Left lung (tissue), 10 donors: ENCODE measurements around the gene PTGDS. TPM values are rescaled to one million over a fixed set of nuclear protein-coding genes. Genes with fewer than 3 reads are reported as not detected.

Experiments
- ATAC-seq: fragments of 200-7000 bp; cut with Tn5 transposase; one replicate; pipeline ENCODE4 v1.9.1; 2020; ENCODE audit warnings: moderate library complexity
- DNase-seq, 4 donors: peaks; one replicate each; pipeline ENCODE4 v3.0.0-alpha.2; 2013 to 2020
- H3K27ac ChIP-seq, 2 donors: fragments of 200-600 bp; sonication (generic) in 1 of 2; one replicate each; pipeline versions ENCODE4 v1.5.0 to v1.8.0; 2020 to 2021
- H3K27me3 ChIP-seq, 2 donors: fragments of 200-600 bp; sonication (generic) in 1 of 2; one replicate each; pipeline versions ENCODE4 v1.5.0 to v1.8.0; 2020 to 2021
- H3K36me3 ChIP-seq, 2 donors: fragments of 200-600 bp; sonication (generic) in 1 of 2; one replicate each; pipeline versions ENCODE4 v1.5.0 to v1.8.0; 2020 to 2021
- H3K4me1 ChIP-seq, 2 donors: fragments of 200-600 bp; one replicate each; pipeline ENCODE4 v1.8.0; 2021
- H3K4me3 ChIP-seq, 2 donors: fragments of 200-600 bp; sonication (generic) in 1 of 2; one replicate each; pipeline versions ENCODE4 v1.5.0 to v1.8.0; 2020 to 2021; ENCODE audit warnings: mild to moderate bottlenecking in 1 of 2
- H3K9me3 ChIP-seq, 2 donors: fragments of 200-600 bp; sonication (generic) in 1 of 2; one replicate each; pipeline versions ENCODE4 v1.5.0 to v1.8.0; 2020 to 2021
- intact Hi-C, 2 donors: fragments of 100-400 bp; cut with DNase I; formaldehyde crosslinking; loops; one replicate each; pipeline versions ENCODE4 v1.11.2 to v1.14.2; 2022
- polyA plus RNA-seq, 6 donors: library from polyadenylated mRNA; unstranded; fragments of 120-200 nt; gene quantifications; one replicate each; pipeline ENCODE4 v1.2.1, GENCODE V29; 2013; ENCODE audit not compliant: insufficient read length in 6 of 6
- total RNA-seq, 2 donors: library from RNA; stranded (reverse); fragmentation: NEBNext Ultra II Directional; extraction: Animal tissue kit (Norgen Biotek cat#: 25700); gene quantifications; one replicate each; pipeline ENCODE4 v1.2.1, GENCODE V29; 2021
- TF ChIP-seq, protein P1 (sequence below), 2 donors: fragments of 200-600 bp; sonication (generic) in 1 of 2; IDR thresholded peaks; one replicate each; pipeline versions ENCODE4 v1.5.0 to v1.8.0; 2021; ENCODE audit warnings: antibody characterized with exemption in 2 of 2
- donor health status: DM: no; HTN: yes; CAD: no.
- donor health status: DM: no; HTN: no; CAD: no.

Gene PTGDS
- total and polyA plus RNA-seq, 8 donors: 23.7 to 137 (median 37.7) TPM

DNA sequence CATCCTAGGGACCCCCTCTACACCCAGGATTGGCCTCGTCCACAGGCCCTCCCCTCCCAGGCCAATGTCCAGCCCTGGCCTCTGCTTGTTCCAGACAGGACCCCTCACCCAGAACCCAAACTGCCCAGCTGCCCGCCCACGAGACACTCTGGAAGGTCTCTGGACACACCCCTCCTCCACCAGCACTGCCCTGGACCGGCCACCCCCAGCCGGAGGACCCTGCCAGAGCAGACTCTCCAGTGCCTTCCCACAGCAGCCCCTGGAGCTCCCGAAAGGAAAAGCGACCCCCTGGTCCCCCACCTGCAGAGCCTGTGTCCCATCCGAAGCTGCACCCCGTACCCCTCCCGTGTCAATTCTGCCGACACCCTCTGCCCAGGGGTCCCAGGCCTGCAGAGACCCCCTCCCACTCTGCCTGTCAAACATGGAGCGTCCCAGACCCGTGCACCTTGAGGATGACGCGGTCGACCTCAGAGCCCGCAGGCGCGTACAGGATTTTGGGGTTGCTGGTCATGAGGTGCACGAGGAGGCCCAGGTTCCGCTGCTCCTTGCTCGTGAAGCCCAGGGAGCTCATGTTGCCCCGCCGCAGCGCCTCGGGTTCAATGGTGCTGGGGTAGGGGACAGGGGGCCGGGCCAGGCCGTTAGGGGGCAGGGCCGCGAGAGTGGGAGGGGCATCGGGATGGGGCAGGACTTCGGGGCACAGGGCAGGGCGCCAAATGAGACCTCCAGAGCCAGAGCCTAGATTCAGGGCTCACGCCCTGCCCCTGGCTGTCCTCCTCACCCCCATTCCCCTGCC is 42.8 kb downstream of the PTGDS start:
- ATAC-seq (no peak), DNase-seq (no peak)

DNA sequence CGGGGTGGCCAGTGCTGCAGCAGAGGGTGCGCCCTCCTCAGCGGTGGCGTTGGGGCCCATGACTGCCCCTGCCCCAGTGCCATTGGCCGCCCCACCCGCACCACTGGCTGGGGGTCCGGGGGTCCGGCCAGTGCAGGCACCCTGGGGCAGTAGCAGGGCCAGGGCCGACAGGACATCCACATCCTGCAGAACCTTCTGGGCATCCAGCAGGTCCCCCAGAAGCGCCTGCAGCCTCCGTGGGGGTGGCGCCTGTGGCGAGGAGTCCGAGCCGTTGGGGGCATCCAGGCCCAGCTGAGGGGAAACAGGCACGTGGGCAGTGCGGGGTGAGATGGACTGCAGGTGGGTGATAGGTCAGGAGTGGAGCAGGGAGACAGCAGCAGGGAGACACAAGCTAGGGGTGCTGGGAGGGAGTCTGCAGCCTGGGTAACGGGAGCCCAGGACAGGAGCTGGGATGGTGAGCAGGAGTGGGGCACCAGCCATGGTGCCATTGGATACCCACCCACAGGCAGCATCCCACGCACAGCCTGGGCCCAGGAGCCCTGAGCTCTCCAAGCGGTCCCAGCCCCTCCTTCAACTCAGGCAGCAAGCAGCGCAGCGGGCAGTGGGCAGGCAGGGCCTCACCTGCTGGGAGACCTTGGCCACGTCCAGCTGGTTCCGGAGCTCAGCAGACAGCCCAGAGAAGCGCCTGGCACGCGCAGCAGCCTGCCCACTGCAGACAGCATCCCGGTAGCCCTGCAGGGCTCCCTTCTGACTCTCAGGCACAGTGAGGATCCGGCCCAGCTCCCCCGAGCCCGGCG is 43.7 kb downstream of the PTGDS start:
- no peaks in the 10 kb centered on the region for H3K27me3 ChIP-seq
- H3K4me1 ChIP-seq: no peaks in the 10 kb centered on the region
- TF ChIP-seq, protein P1, sequence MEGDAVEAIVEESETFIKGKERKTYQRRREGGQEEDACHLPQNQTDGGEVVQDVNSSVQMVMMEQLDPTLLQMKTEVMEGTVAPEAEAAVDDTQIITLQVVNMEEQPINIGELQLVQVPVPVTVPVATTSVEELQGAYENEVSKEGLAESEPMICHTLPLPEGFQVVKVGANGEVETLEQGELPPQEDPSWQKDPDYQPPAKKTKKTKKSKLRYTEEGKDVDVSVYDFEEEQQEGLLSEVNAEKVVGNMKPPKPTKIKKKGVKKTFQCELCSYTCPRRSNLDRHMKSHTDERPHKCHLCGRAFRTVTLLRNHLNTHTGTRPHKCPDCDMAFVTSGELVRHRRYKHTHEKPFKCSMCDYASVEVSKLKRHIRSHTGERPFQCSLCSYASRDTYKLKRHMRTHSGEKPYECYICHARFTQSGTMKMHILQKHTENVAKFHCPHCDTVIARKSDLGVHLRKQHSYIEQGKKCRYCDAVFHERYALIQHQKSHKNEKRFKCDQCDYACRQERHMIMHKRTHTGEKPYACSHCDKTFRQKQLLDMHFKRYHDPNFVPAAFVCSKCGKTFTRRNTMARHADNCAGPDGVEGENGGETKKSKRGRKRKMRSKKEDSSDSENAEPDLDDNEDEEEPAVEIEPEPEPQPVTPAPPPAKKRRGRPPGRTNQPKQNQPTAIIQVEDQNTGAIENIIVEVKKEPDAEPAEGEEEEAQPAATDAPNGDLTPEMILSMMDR (IDR thresholded peaks at IDR 0.05): no peak
- peaks cover 0 to 36% of the 10 kb centered on the region in 2 donors for H3K36me3 ChIP-seq
- H3K27ac ChIP-seq: no peak overlapping the region
- DNase-seq (no peak), ATAC-seq (no peak)
- no peak overlapping the region for H3K4me3 ChIP-seq
- no peaks in the 10 kb centered on the region for H3K9me3 ChIP-seq
- intact Hi-C loops: no loop called here

More for the DNA sequence above, 42.8 kb downstream of the PTGDS start:
- H3K4me1 ChIP-seq: no peaks in the 10 kb centered on the region
- H3K27ac ChIP-seq: no peak overlapping the region
- TF ChIP-seq, protein P1 (IDR thresholded peaks at IDR 0.05): no peak
- H3K9me3 ChIP-seq: no peaks in the 10 kb centered on the region
- no peaks in the 10 kb centered on the region for H3K27me3 ChIP-seq
- peaks cover 0 to 45% of the 10 kb centered on the region in 2 donors for H3K36me3 ChIP-seq
- H3K4me3 ChIP-seq: no peak overlapping the region
- intact Hi-C loops: no loop called here

DNA sequence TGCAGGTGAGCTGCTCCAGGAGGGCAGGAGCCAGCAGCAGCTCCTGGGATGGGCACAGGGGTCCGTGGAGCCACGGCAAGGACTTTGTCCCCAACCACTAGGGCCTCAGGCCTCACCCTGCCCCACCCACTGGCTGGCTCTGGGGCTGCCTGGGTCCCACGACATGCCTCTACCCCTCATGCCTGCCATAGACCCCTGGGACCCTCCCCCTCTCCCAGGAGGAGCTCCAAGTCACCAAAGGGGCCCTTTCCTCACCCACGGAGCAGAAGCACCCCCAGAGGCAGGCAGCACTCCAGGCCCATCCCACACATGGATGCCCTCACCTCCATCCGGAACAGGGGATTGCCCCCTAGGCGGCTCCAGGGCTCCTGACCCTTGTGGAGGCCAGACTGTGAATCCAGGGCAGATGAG is 44.3 kb downstream of the PTGDS start:
- Histone ChIP-seq H3K4me3 (no peak overlapping the region), H3K36me3 (peaks cover 0 to 30% of the 10 kb centered on the region in 2 donors), H3K27ac (no peak overlapping the region), H3K4me1 (no peaks in the 10 kb centered on the region), H3K9me3 (no peaks in the 10 kb centered on the region), H3K27me3 (no peaks in the 10 kb centered on the region)
- DNase-seq: no peak
- no peak for ATAC-seq
- TF ChIP-seq, protein P1 (IDR thresholded peaks at IDR 0.05): no peak
- intact Hi-C loops: no loop called here

DNA sequence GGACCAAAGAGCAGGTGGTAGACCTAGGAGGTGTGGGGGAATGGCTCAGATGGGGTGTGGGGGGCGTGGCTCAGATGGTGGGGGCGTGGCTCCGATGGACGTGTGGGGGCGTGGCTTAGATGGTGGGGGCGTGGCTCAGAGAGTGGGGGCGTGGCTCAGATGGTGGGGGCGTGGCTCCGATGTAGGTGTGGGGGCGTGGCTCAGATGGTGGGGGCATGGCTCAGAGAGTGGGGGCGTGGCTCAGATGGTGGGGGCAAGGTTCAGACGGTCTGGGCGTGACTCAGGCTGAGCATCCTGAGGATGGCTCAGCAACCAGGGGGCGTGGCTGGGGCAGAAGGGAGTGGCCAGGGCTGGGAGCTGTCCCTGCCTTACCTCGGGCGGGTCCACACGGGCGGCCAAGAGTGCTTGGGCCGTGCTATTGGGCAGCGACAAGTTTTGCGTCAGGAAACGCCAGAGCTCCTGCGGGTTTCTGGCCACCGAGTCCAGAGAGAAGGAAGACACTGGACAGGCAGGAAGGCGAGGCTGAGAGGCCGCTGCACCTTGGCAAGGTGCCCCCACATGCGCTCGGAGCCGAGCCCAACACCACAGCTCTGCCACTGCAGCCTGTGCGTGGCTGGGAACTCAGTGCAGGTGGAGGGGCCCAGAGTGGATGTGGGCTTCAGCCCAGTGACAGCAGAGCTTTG is 44.8 kb downstream of the PTGDS start:
- intact Hi-C loops: no loop called here
- no peak overlapping the region for H3K27ac ChIP-seq
- peaks cover 0 to 25% of the 10 kb centered on the region in 2 donors for H3K36me3 ChIP-seq
- ATAC-seq: peak; percentile 35
- no peaks in the 10 kb centered on the region for H3K27me3 ChIP-seq
- H3K4me3 ChIP-seq: no peak overlapping the region
- no peaks in the 10 kb centered on the region for H3K9me3 ChIP-seq
- H3K4me1 ChIP-seq: peaks cover 0 to 4% of the 10 kb centered on the region in 2 donors
- peak in 1 of 4 donors; percentile 90 for DNase-seq
- TF ChIP-seq, protein P1 (IDR thresholded peaks at IDR 0.05): no peak

DNA sequence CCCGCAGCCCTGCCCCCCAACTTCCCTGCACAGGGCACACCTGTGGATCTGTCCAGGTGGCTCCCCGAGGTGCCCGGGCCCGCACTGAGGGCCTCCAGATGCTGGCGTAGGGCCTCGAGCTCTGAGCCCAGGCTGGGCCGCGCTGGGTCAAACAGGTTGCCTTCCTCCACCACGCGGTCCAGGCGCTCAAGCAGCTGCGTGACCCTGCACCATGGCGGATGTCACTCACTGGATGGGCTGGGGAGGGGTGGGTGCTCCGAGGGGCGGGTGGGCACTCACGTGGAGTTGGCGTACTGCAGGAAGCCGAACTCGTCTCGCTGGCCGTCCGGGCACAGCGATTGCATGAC is 45.3 kb downstream of the PTGDS start:
- H3K27me3 ChIP-seq: no peaks in the 10 kb centered on the region
- intact Hi-C loops: no loop called here
- no peak for ATAC-seq
- DNase-seq: no peak
- TF ChIP-seq, protein P1 (IDR thresholded peaks at IDR 0.05): no peak
- no peak overlapping the region for H3K4me3 ChIP-seq
- no peaks in the 10 kb centered on the region for H3K9me3 ChIP-seq
- H3K4me1 ChIP-seq: peaks cover 0 to 9% of the 10 kb centered on the region in 2 donors
- H3K27ac ChIP-seq: no peak overlapping the region
- H3K36me3 ChIP-seq: peaks cover 0 to 20% of the 10 kb centered on the region in 2 donors
